WERI-Rb-1 (cell line): ENCODE data around the gene EMILIN3.
A peak's percentile ranks its signal among the peaks of the same experiment; 100 is the strongest.

Experiments used
- DNase-seq: peaks from one replicate; pipeline ENCODE4 v3.0.0-alpha.2; 2020
- H3K27ac ChIP-seq: fragments of 250-450 bp; sonication (Bioruptor Pico); 2 replicates; pipeline ENCODE4 v1.5.1; 2020; ENCODE audit warnings: mild to moderate bottlenecking, moderate library complexity
- H3K27me3 ChIP-seq: fragments of 250-450 bp; sonication (Bioruptor Pico); 2 replicates; pipeline ENCODE4 v1.5.1; 2021; ENCODE audit warnings: mild to moderate bottlenecking, low read depth, moderate library complexity; ENCODE audit not compliant: insufficient read depth, severe bottlenecking
- H3K36me3 ChIP-seq: fragments of 250-450 bp; sonication (Bioruptor Pico); 2 replicates; pipeline ENCODE4 v1.5.1; 2020; ENCODE audit warnings: mild to moderate bottlenecking, moderate library complexity
- H3K4me3 ChIP-seq: 2 replicates; pipeline ENCODE4 v1.5.1; 2011; ENCODE audit warnings: low read depth, mild to moderate bottlenecking, control low read depth, low read length
- H3K9me3 ChIP-seq: fragments of 250-450 bp; sonication (Bioruptor Pico); 2 replicates; pipeline ENCODE4 v1.5.1; 2021; ENCODE audit warnings: mild to moderate bottlenecking, moderate library complexity; ENCODE audit not compliant: severe bottlenecking
- TF ChIP-seq, protein P1 (sequence below): IDR thresholded peaks from 2 replicates; pipeline ENCODE4 v1.5.1; 2011; ENCODE audit warnings: low read depth, mild to moderate bottlenecking, control low read depth, inconsistent platforms, low read length

Gene EMILIN3

GRCh38 chr20:41320441-41320840, 46.2 kb downstream of the EMILIN3 start:
- TF ChIP-seq, protein P1, sequence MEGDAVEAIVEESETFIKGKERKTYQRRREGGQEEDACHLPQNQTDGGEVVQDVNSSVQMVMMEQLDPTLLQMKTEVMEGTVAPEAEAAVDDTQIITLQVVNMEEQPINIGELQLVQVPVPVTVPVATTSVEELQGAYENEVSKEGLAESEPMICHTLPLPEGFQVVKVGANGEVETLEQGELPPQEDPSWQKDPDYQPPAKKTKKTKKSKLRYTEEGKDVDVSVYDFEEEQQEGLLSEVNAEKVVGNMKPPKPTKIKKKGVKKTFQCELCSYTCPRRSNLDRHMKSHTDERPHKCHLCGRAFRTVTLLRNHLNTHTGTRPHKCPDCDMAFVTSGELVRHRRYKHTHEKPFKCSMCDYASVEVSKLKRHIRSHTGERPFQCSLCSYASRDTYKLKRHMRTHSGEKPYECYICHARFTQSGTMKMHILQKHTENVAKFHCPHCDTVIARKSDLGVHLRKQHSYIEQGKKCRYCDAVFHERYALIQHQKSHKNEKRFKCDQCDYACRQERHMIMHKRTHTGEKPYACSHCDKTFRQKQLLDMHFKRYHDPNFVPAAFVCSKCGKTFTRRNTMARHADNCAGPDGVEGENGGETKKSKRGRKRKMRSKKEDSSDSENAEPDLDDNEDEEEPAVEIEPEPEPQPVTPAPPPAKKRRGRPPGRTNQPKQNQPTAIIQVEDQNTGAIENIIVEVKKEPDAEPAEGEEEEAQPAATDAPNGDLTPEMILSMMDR, result no peak
- Histone ChIP-seq H3K4me3 (no peak overlapping the region), H3K27ac (no peak overlapping the region), H3K27me3 (no peaks in the 10 kb centered on the region), H3K9me3 (no peaks in the 10 kb centered on the region), H3K36me3 (no peaks in the 10 kb centered on the region)
- DNase-seq, result no peak

GRCh38 chr20:41318271-41318649, 48.4 kb downstream of the EMILIN3 start:
- TF ChIP-seq, protein P1, result no peak
- no peak for DNase-seq
- no peak overlapping the region for H3K27ac ChIP-seq
- no peaks in the 10 kb centered on the region for H3K9me3 ChIP-seq
- no peaks in the 10 kb centered on the region for H3K36me3 ChIP-seq
- H3K4me3 ChIP-seq, result peak overlapping the region; percentile 63
- H3K27me3 ChIP-seq, result no peaks in the 10 kb centered on the region

DNA sequence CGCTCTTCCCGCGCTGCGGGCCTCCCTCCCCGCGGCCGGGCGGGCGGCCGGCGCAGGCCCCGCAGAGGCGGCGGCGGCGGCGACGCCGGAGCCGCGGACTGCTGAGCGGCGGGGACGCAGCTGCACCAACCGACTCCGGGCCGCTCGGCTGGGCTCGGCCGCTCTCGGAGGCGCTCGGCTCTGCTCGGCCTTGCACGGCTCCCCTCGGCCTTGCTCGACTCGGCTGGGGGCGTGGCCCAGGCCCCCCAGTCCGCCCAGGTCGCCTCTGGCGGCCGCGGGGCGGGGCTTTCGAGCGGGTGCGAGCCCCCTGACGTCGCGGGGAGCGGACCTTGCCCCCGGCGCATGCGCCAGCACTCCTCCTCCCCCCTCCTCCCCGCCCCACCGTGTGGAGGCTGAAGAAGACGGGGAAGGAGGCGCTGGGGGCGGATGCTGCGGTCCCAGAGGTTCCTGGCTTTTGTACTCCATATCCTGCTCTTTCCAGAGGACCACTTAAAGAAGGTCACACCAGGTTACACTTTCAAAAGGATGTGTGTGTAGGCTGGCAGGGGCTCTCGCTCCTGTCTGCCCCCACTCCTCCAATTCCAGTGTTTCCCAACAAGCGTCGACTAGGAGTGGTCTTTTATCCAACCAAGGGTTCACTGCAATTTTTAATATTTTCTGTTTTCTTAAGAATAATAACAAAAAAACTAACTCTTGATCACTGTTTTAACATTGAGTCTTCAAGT, 48.9 kb downstream of the EMILIN3 start, which contains the start of gene ZHX3:
TSS of gene ZHX3 (minus strand) at position 186 of the 725 bp plus-strand sequence. CDS start 112,815 bp downstream, outside the sequence.
- H3K9me3 ChIP-seq, result no peaks in the 10 kb centered on the region
- H3K27ac ChIP-seq, result peak within 1 kb of the TSS; percentile 90
- H3K4me3 ChIP-seq, result peak within 1 kb of the TSS; percentile 68
- DNase-seq, result peak; percentile 97
- no peaks in the 10 kb centered on the region for H3K36me3 ChIP-seq
- TF ChIP-seq, protein P1, result no peak
- no peaks in the 10 kb centered on the region for H3K27me3 ChIP-seq

DNA sequence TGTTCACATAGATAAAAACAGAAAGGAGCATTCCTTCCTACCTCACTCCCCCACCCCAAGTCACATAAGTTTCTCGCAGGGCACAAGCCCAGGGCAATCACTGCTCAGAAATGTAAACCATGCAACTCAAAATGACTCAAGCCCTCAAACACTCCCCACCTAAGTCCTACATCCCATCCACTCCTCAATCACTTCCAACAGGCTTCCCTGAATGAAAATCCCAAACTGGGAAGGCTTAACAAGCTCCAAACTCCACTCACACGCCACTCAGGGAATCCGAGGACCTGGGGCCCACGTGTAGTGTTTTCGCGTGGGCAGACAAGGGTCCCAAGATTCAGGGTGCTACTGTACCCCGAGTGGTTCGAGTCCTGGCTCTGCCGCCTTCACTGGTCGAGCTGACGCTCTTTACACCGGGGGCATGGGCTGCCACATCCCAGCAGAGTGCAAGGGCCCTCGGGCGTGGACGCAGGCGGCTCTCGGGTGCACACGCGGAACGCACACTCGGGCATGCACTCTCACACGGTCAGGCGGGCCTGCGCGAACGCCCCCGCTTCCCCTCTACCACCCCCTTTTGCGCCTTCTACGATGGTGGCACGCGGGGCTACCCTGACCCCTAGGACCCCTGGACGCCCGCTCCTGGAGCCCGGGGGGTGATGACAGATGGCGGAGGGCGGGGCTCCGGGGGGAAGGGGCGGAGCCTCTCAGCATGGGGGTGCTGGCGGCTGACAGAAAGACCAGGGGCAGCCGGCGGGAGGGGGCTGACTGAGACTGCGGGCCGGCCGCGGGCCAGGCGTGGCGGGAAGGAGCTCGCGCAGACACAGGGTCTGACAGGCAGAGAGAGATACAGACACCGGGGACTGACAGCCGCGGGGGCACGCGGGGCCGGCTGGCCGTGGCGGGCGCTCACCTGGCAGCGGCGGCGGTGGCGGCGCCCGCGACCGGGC, 49.7 kb downstream of the EMILIN3 start:
- Histone ChIP-seq H3K36me3 (no peaks in the 10 kb centered on the region; the same call in 1 of the 2 replicates), H3K27me3 (no peaks in the 10 kb centered on the region), H3K27ac (peak overlapping the region; percentile 90), H3K4me3 (peak overlapping the region; percentile 68), H3K9me3 (no peaks in the 10 kb centered on the region)
- peak; percentile 82 for DNase-seq
- TF ChIP-seq, protein P1, result no peak

GRCh38 chr20:41316051-41316450, 50.6 kb downstream of the EMILIN3 start:
- H3K36me3 ChIP-seq, result no peaks in the 10 kb centered on the region; the same call in 1 of the 2 replicates
- no peak overlapping the region for H3K27ac ChIP-seq
- H3K27me3 ChIP-seq, result no peaks in the 10 kb centered on the region
- no peaks in the 10 kb centered on the region for H3K9me3 ChIP-seq
- TF ChIP-seq, protein P1, result no peak
- no peak overlapping the region for H3K4me3 ChIP-seq
- DNase-seq, result no peak
